Esophagus squamous epithelium (tissue), 4 donors: ENCODE data around the gene SLC35A2.

Experiments used
- POLR2A ChIP-seq, 4 donors: fragments of 450-650 bp; IDR thresholded peaks; one replicate each; pipeline ENCODE4 v1.6.1; 2017; ENCODE audit warnings: antibody characterized with exemption in 4 of 4, mild to moderate bottlenecking in 4 of 4, moderate library complexity in 3 of 4
- TF ChIP-seq, protein P1 (sequence below), 6 experiments: fragments of 450-650 bp in 4 of 6; fragments of 200-600 bp in 2 of 6; sonication (generic) in 2 of 6; IDR thresholded peaks; one replicate each; pipeline ENCODE4 v1.5.1; 2016 to 2019; ENCODE audit warnings: antibody characterized with exemption in 6 of 6, mild to moderate bottlenecking in 4 of 6, moderate library complexity in 4 of 6

DNA sequence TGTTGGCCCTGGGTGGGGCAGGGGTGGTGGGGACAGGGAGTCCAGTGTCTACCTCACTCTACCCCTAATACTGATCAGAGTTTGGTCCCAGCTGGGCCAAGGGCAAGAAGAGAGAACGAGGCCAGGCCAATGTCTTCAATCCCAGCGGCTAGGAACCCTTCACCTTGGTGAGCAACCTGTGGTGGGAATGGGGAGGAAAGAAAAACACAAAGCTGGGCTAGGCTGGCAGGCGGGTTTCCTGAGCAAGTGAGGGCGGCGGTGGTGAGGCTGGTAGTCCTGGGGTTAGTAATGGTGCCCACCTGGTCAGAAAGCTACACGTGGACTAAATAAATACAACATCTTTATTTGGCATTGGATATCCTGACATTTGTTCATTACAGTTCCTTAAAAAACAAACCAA lies 8.2 kb downstream of the SLC35A2 start:
- TF ChIP-seq, protein P1, sequence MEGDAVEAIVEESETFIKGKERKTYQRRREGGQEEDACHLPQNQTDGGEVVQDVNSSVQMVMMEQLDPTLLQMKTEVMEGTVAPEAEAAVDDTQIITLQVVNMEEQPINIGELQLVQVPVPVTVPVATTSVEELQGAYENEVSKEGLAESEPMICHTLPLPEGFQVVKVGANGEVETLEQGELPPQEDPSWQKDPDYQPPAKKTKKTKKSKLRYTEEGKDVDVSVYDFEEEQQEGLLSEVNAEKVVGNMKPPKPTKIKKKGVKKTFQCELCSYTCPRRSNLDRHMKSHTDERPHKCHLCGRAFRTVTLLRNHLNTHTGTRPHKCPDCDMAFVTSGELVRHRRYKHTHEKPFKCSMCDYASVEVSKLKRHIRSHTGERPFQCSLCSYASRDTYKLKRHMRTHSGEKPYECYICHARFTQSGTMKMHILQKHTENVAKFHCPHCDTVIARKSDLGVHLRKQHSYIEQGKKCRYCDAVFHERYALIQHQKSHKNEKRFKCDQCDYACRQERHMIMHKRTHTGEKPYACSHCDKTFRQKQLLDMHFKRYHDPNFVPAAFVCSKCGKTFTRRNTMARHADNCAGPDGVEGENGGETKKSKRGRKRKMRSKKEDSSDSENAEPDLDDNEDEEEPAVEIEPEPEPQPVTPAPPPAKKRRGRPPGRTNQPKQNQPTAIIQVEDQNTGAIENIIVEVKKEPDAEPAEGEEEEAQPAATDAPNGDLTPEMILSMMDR (IDR thresholded peaks at IDR 0.05) = no peak
- TF ChIP-seq POLR2A (IDR thresholded peaks at IDR 0.05) = no peak
